ENCODE measurements around the gene HACD2.

The HACD2 gene

GRCh38 chr3:123595396-123596180, 10.7 kb upstream of the HACD2 start:
- H2AFZ ChIP-seq (ENCODE audit: low read length, unreplicated experiment), result no peak overlapping the region
- peaks cover under 1% of the 10 kb centered on the region for H3K4me1 ChIP-seq (ENCODE audit: control insufficient read depth, insufficient read depth, low read length, unreplicated experiment)
- H3K36me3 ChIP-seq (ENCODE audit: insufficient read depth, low read length), result peaks cover 16% of the 10 kb centered on the region; the same call in 1 of the 2 replicates
- H3K27ac ChIP-seq (ENCODE audit: low read depth, low read length), result no peak overlapping the region
- no peak overlapping the region for H3K4me3 ChIP-seq (ENCODE audit: low read depth, low read length)
- H3K79me2 ChIP-seq (ENCODE audit: control insufficient read depth, insufficient read depth, low read length, unreplicated experiment), result no peaks in the 10 kb centered on the region
- H3K27me3 ChIP-seq (ENCODE audit: insufficient read depth, low read length), result no peaks in the 10 kb centered on the region

DNA sequence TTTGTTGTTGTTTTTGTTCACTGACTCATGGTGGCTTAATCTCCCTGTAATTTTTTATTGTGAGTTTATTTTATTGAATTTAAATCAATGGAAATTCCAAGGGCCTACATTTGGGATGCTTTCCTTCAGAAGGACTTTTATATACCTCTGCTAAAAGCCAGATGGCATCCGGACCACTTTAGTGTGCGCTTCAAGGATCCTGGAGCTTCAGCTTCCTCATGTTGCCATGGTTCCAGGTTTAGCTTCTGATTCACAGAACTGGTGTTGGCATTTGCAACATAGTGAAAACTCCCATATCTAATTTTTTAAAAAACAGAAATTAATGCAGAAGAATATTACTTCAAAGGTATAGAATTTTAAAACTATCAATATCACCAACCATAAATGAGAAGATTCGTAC, 8.5 kb upstream of the HACD2 start:
- Histone ChIP-seq H3K36me3 (ENCODE audit: insufficient read depth, low read length) (peaks cover 30% of the 10 kb centered on the region), H3K4me3 (ENCODE audit: low read depth, low read length) (no peak overlapping the region), H3K4me1 (ENCODE audit: control insufficient read depth, insufficient read depth, low read length, unreplicated experiment) (no peaks in the 10 kb centered on the region), H3K27me3 (ENCODE audit: insufficient read depth, low read length) (no peaks in the 10 kb centered on the region), H2AFZ (ENCODE audit: low read length, unreplicated experiment) (no peak overlapping the region), H3K79me2 (ENCODE audit: control insufficient read depth, insufficient read depth, low read length, unreplicated experiment) (peaks cover 3% of the 10 kb centered on the region), H3K27ac (ENCODE audit: low read depth, low read length) (no peak overlapping the region)

DNA sequence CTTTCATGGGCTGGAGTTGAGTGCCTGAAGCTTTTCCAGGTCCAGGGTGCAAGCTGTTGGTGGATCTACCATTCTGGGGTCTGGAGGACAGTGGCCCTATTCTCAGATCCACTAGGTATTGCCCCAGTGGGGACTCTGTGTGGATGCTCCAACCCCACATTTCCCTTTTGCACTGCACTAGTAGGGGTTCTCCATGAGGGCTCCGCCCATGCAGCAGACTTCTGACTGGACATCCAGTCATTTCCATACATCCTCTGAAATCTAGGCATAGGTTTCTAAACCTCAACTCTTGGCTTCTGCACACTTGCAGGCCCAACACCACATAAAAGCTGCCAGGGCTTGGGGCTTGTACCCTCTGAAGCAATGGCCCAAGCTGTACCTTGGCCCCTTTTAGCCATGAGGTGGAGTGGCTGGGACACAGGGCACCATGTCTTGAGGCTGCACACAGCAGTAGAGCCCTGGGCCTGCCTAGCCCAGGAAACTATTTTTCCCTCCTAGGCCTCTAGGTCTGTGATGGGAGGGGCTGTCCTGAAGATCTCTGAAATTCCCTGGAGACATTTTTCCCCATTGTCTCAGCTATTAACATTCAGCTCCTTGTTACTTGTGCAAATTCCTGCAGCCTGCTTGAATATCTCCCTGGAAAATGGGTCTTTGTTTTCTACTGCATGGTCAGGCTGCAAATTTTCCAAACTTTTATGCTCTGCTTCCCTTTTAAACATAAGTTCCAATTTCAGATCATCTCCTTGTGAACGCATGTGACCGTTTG, 6.0 kb upstream of the HACD2 start:
- no peak overlapping the region for H2AFZ ChIP-seq (ENCODE audit: low read length, unreplicated experiment)
- H3K36me3 ChIP-seq (ENCODE audit: insufficient read depth, low read length), result peaks cover 35% of the 10 kb centered on the region

GRCh38 chr3:123587401-123587800, 2.5 kb upstream of the HACD2 start:
- Histone ChIP-seq H3K27ac (ENCODE audit: low read depth, low read length) (no peak overlapping the region), H3K4me1 (ENCODE audit: control insufficient read depth, insufficient read depth, low read length, unreplicated experiment) (peaks cover 10% of the 10 kb centered on the region), H3K4me3 (ENCODE audit: low read depth, low read length) (peak overlapping the region; percentile 97; the same call in 1 of the 2 replicates)

More for the DNA sequence above, 6.0 kb upstream of the HACD2 start:
- Histone ChIP-seq H3K79me2 (ENCODE audit: control insufficient read depth, insufficient read depth, low read length, unreplicated experiment) (peaks cover 23% of the 10 kb centered on the region), H3K27me3 (ENCODE audit: insufficient read depth, low read length) (no peaks in the 10 kb centered on the region), H3K27ac (ENCODE audit: low read depth, low read length) (no peak overlapping the region), H3K4me3 (ENCODE audit: low read depth, low read length) (no peak overlapping the region), H3K4me1 (ENCODE audit: control insufficient read depth, insufficient read depth, low read length, unreplicated experiment) (peaks cover 10% of the 10 kb centered on the region)

GRCh38 chr3:123586968-123587367, 2.1 kb upstream of the HACD2 start:
- Histone ChIP-seq H2AFZ (ENCODE audit: low read length, unreplicated experiment) (no peak overlapping the region), H3K4me3 (ENCODE audit: low read depth, low read length) (peak overlapping the region; percentile 97), H3K4me1 (ENCODE audit: control insufficient read depth, insufficient read depth, low read length, unreplicated experiment) (peaks cover 10% of the 10 kb centered on the region), H3K79me2 (ENCODE audit: control insufficient read depth, insufficient read depth, low read length, unreplicated experiment) (peaks cover 38% of the 10 kb centered on the region), H3K36me3 (ENCODE audit: insufficient read depth, low read length) (peaks cover 25% of the 10 kb centered on the region), H3K27me3 (ENCODE audit: insufficient read depth, low read length) (no peaks in the 10 kb centered on the region), H3K27ac (ENCODE audit: low read depth, low read length) (no peak overlapping the region)

More at GRCh38 chr3:123587401-123587800, 2.5 kb upstream of the HACD2 start:
- H3K79me2 ChIP-seq (ENCODE audit: control insufficient read depth, insufficient read depth, low read length, unreplicated experiment), result peaks cover 38% of the 10 kb centered on the region
- peaks cover 28% of the 10 kb centered on the region for H3K36me3 ChIP-seq (ENCODE audit: insufficient read depth, low read length)
- H3K27me3 ChIP-seq (ENCODE audit: insufficient read depth, low read length), result no peaks in the 10 kb centered on the region
- no peak overlapping the region for H2AFZ ChIP-seq (ENCODE audit: low read length, unreplicated experiment)

GRCh38 chr3:123586131-123586530, 1.3 kb upstream of the HACD2 start:
- H3K4me1 ChIP-seq (ENCODE audit: control insufficient read depth, insufficient read depth, low read length, unreplicated experiment), result peaks cover 10% of the 10 kb centered on the region
- H3K36me3 ChIP-seq (ENCODE audit: insufficient read depth, low read length), result peaks cover 24% of the 10 kb centered on the region
- peak overlapping the region; percentile 99 for H2AFZ ChIP-seq (ENCODE audit: low read length, unreplicated experiment)
- peak overlapping the region; percentile 94 for H3K27ac ChIP-seq (ENCODE audit: low read depth, low read length)
- H3K27me3 ChIP-seq (ENCODE audit: insufficient read depth, low read length), result no peaks in the 10 kb centered on the region
- peaks cover 38% of the 10 kb centered on the region for H3K79me2 ChIP-seq (ENCODE audit: control insufficient read depth, insufficient read depth, low read length, unreplicated experiment)
- H3K4me3 ChIP-seq (ENCODE audit: low read depth, low read length), result peak overlapping the region; percentile 97

DNA sequence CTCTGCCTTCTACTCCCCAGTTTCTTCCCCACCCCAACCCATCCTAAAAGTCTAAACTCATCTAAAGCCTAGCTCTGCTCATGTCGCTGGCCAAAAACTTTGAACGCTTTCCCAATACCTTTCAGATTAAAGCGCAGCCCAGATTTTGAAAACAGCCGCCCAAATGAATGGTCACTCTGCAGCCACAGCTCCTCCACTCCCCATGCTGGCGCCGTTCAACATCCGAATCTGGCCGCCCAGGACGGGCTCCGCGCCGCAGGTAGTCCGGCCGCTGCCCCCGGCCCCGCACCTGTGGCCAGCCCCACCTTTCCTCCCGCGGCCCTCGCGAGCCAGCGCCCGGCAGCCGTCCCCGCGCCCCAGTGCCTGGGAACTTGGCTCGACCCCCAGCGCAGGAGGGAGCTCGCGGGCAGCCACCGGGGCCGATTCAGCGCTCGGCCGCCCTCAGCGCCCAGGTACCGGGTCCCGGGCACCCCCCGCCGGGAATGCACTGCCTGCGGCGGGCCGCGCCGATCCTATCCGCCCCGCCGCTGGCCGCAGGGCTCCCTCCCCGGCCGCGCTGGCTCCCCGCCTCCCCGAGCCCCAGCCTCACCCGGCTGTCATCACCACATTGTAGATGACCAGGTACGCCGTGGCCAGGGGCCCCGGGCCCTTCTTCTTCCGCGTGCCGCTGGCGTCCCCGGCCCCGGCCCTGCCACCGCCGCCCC, 417 bp downstream of the HACD2 start:
- peaks cover 10% of the 10 kb centered on the region for H3K4me1 ChIP-seq (ENCODE audit: control insufficient read depth, insufficient read depth, low read length, unreplicated experiment)
- peaks cover 36% of the 10 kb centered on the region for H3K79me2 ChIP-seq (ENCODE audit: control insufficient read depth, insufficient read depth, low read length, unreplicated experiment)
- no peaks in the 10 kb centered on the region for H3K27me3 ChIP-seq (ENCODE audit: insufficient read depth, low read length)
- H2AFZ ChIP-seq (ENCODE audit: low read length, unreplicated experiment), result peak overlapping the region; percentile 72
- peak overlapping the region; percentile 97 for H3K4me3 ChIP-seq (ENCODE audit: low read depth, low read length)
- H3K36me3 ChIP-seq (ENCODE audit: insufficient read depth, low read length), result peaks cover 8% of the 10 kb centered on the region; the same call in 1 of the 2 replicates
- no peak overlapping the region for H3K27ac ChIP-seq (ENCODE audit: low read depth, low read length)

- no peak overlapping the region for H3K27ac ChIP-seq (ENCODE audit: low read depth, low read length)
- H3K36me3 ChIP-seq (ENCODE audit: insufficient read depth, low read length), result peaks cover 4% of the 10 kb centered on the region; the same call in 1 of the 2 replicates
- H3K27me3 ChIP-seq (ENCODE audit: insufficient read depth, low read length), result no peaks in the 10 kb centered on the region
- peaks cover 35% of the 10 kb centered on the region for H3K79me2 ChIP-seq (ENCODE audit: control insufficient read depth, insufficient read depth, low read length, unreplicated experiment)
- H2AFZ ChIP-seq (ENCODE audit: low read length, unreplicated experiment), result no peak overlapping the region
- H3K4me3 ChIP-seq (ENCODE audit: low read depth, low read length), result peak overlapping the region; percentile 97
- H3K4me1 ChIP-seq (ENCODE audit: control insufficient read depth, insufficient read depth, low read length, unreplicated experiment), result peaks cover 10% of the 10 kb centered on the region
Observed at GRCh38 chr3:123583561-123583960, 1.3 kb downstream of the HACD2 start.

GRCh38 chr3:123582315-123582714, 2.5 kb downstream of the HACD2 start:
- Histone ChIP-seq H3K4me3 (ENCODE audit: low read depth, low read length) (no peak overlapping the region), H2AFZ (ENCODE audit: low read length, unreplicated experiment) (no peak overlapping the region), H3K36me3 (ENCODE audit: insufficient read depth, low read length) (no peaks in the 10 kb centered on the region), H3K27me3 (ENCODE audit: insufficient read depth, low read length) (no peaks in the 10 kb centered on the region), H3K27ac (ENCODE audit: low read depth, low read length) (no peak overlapping the region), H3K79me2 (ENCODE audit: control insufficient read depth, insufficient read depth, low read length, unreplicated experiment) (peaks cover 27% of the 10 kb centered on the region), H3K4me1 (ENCODE audit: control insufficient read depth, insufficient read depth, low read length, unreplicated experiment) (peaks cover 10% of the 10 kb centered on the region)

- no peaks in the 10 kb centered on the region for H3K36me3 ChIP-seq (ENCODE audit: insufficient read depth, low read length)
- H3K27ac ChIP-seq (ENCODE audit: low read depth, low read length), result no peak overlapping the region
- peak overlapping the region; percentile 9 for H2AFZ ChIP-seq (ENCODE audit: low read length, unreplicated experiment)
- peak overlapping the region; percentile 13; the same call in 1 of the 2 replicates for H3K4me3 ChIP-seq (ENCODE audit: low read depth, low read length)
- H3K79me2 ChIP-seq (ENCODE audit: control insufficient read depth, insufficient read depth, low read length, unreplicated experiment), result peaks cover 3% of the 10 kb centered on the region
- H3K4me1 ChIP-seq (ENCODE audit: control insufficient read depth, insufficient read depth, low read length, unreplicated experiment), result peaks cover 10% of the 10 kb centered on the region
- no peaks in the 10 kb centered on the region for H3K27me3 ChIP-seq (ENCODE audit: insufficient read depth, low read length)
Observed at GRCh38 chr3:123576122-123576521, 8.7 kb downstream of the HACD2 start.
